AG08395 (cell line): ENCODE measurements around the gene LPAR2.
A peak's percentile ranks its signal among the peaks of the same experiment; 100 is the strongest.

Experiments used
- DNase-seq: peaks from one replicate; pipeline ENCODE4 v3.0.0; 2012; ENCODE audit warnings: mixed read lengths, low spot score

The LPAR2 gene

GRCh38 chr19:19597809-19598306 lies 30.2 kb downstream of the LPAR2 start:
- DNase-seq = no peak

GRCh38 chr19:19595171-19595701 lies 32.8 kb downstream of the LPAR2 start:
- peak; percentile 36 for DNase-seq

- no peak for DNase-seq
Observed at GRCh38 chr19:19594381-19594780, 33.6 kb downstream of the LPAR2 start.

GRCh38 chr19:19592690-19593089 lies 35.3 kb downstream of the LPAR2 start:
- no peak for DNase-seq

- peak; percentile 98 for DNase-seq
Observed at GRCh38 chr19:19591133-19591825, 36.7 kb downstream of the LPAR2 start.

GRCh38 chr19:19588546-19588945 lies 39.5 kb downstream of the LPAR2 start:
- DNase-seq = peak; percentile 32

- DNase-seq = no peak
Observed at GRCh38 chr19:19587771-19588170, 40.2 kb downstream of the LPAR2 start.

- DNase-seq = no peak
Observed at GRCh38 chr19:19584356-19584755, 43.7 kb downstream of the LPAR2 start.

- no peak for DNase-seq
Observed at GRCh38 chr19:19582471-19582870, 45.5 kb downstream of the LPAR2 start.

- no peak for DNase-seq
Observed at GRCh38 chr19:19581391-19581790, 46.6 kb downstream of the LPAR2 start.

- no peak for DNase-seq
Observed at GRCh38 chr19:19580418-19580817, 47.6 kb downstream of the LPAR2 start.

- no peak for DNase-seq
Observed at GRCh38 chr19:19579533-19580361, 48.3 kb downstream of the LPAR2 start.

GRCh38 chr19:19578252-19578651 lies 49.8 kb downstream of the LPAR2 start:
- DNase-seq = no peak

GRCh38 chr19:19575411-19575810 lies 52.6 kb downstream of the LPAR2 start:
- no peak for DNase-seq
